Central memory CD8-positive, alpha-beta T cell (primary cell): Measurements from ENCODE around the gene SH2D2A.
A peak's percentile ranks its signal among the peaks of the same experiment; 100 is the strongest.

Source experiments
- ATAC-seq: fragments of 150-1000 bp; cut with Tn5 transposase; replicated peaks from 2 replicates; pipeline ENCODE4 v1.10.0; 2022; ENCODE audit warnings: mild to moderate bottlenecking, moderate FRiP score, moderate number of reproducible peaks; ENCODE audit not compliant: poor library complexity, severe bottlenecking; ENCODE audit errors: extremely low read depth
- DNase-seq, 2 donors: peaks; one replicate each; pipeline ENCODE4 v3.0.0; 2021; ENCODE audit warnings: low spot score in 2 of 2
- H3K27ac Mint-ChIP-seq: one replicate; pipeline ENCODE4 v1.8.0; 2022; ENCODE audit warnings: low read depth, mild to moderate bottlenecking, moderate library complexity, mixed read lengths
- H3K27me3 Mint-ChIP-seq: one replicate; pipeline ENCODE4 v1.8.0; 2022; ENCODE audit warnings: mixed read lengths
- H3K36me3 Mint-ChIP-seq: one replicate; pipeline ENCODE4 v1.8.0; 2022; ENCODE audit warnings: mild to moderate bottlenecking, moderate library complexity, mixed read lengths; ENCODE audit not compliant: insufficient read depth
- H3K4me1 Mint-ChIP-seq: one replicate; pipeline ENCODE4 v1.8.0; 2022; ENCODE audit warnings: mixed read lengths
- H3K4me3 Mint-ChIP-seq: one replicate; pipeline ENCODE4 v1.8.0; 2022; ENCODE audit warnings: mild to moderate bottlenecking, moderate library complexity, mixed read lengths
- H3K9me3 Mint-ChIP-seq: one replicate; pipeline ENCODE4 v1.8.0; 2022; ENCODE audit warnings: mixed read lengths

SH2D2A gene

GRCh38 chr1:156785458-156785857 lies 31.2 kb downstream of the SH2D2A start:
- DNase-seq, result no peak
- no peak overlapping the region for H3K27ac Mint-ChIP-seq
- H3K4me3 Mint-ChIP-seq, result no peak overlapping the region
- ATAC-seq, result no peak
- H3K9me3 Mint-ChIP-seq, result no peaks in the 10 kb centered on the region
- H3K27me3 Mint-ChIP-seq, result no peaks in the 10 kb centered on the region
- peaks cover 67% of the 10 kb centered on the region for H3K36me3 Mint-ChIP-seq
- H3K4me1 Mint-ChIP-seq, result peaks cover 31% of the 10 kb centered on the region

GRCh38 chr1:156781585-156782186 lies 35.0 kb downstream of the SH2D2A start:
- peaks cover 36% of the 10 kb centered on the region for H3K4me1 Mint-ChIP-seq
- H3K27me3 Mint-ChIP-seq, result no peaks in the 10 kb centered on the region
- no peak for ATAC-seq
- DNase-seq, result no peak
- H3K36me3 Mint-ChIP-seq, result peaks cover 44% of the 10 kb centered on the region
- no peak overlapping the region for H3K27ac Mint-ChIP-seq
- H3K9me3 Mint-ChIP-seq, result no peaks in the 10 kb centered on the region
- H3K4me3 Mint-ChIP-seq, result no peak overlapping the region

GRCh38 chr1:156777573-156777972 lies 39.1 kb downstream of the SH2D2A start:
- H3K36me3 Mint-ChIP-seq, result peaks cover 27% of the 10 kb centered on the region
- no peaks in the 10 kb centered on the region for H3K9me3 Mint-ChIP-seq
- DNase-seq (no peak), ATAC-seq (no peak)
- no peaks in the 10 kb centered on the region for H3K27me3 Mint-ChIP-seq
- no peak overlapping the region for H3K4me3 Mint-ChIP-seq
- no peak overlapping the region for H3K27ac Mint-ChIP-seq
- peaks cover 56% of the 10 kb centered on the region for H3K4me1 Mint-ChIP-seq

- ATAC-seq (no peak), DNase-seq (no peak)
- no peak overlapping the region for H3K4me3 Mint-ChIP-seq
- H3K27me3 Mint-ChIP-seq, result no peaks in the 10 kb centered on the region
- peaks cover 21% of the 10 kb centered on the region for H3K36me3 Mint-ChIP-seq
- H3K4me1 Mint-ChIP-seq, result peaks cover 53% of the 10 kb centered on the region
- no peaks in the 10 kb centered on the region for H3K9me3 Mint-ChIP-seq
- H3K27ac Mint-ChIP-seq, result no peak overlapping the region
Measured at GRCh38 chr1:156776942-156777341, 39.7 kb downstream of the SH2D2A start.

GRCh38 chr1:156775799-156776198 lies 40.8 kb downstream of the SH2D2A start:
- no peaks in the 10 kb centered on the region for H3K9me3 Mint-ChIP-seq
- H3K27me3 Mint-ChIP-seq, result no peaks in the 10 kb centered on the region
- H3K36me3 Mint-ChIP-seq, result peaks cover 21% of the 10 kb centered on the region
- DNase-seq (no peak), ATAC-seq (no peak)
- H3K27ac Mint-ChIP-seq, result no peak overlapping the region
- peaks cover 52% of the 10 kb centered on the region for H3K4me1 Mint-ChIP-seq
- H3K4me3 Mint-ChIP-seq, result no peak overlapping the region

- no peak for DNase-seq
- Mint-ChIP-seq H3K4me3 (no peak overlapping the region), H3K27me3 (no peaks in the 10 kb centered on the region), H3K4me1 (peaks cover 72% of the 10 kb centered on the region), H3K27ac (no peak overlapping the region), H3K9me3 (no peaks in the 10 kb centered on the region), H3K36me3 (peaks cover 25% of the 10 kb centered on the region)
- no peak for ATAC-seq
Measured at GRCh38 chr1:156773607-156774006, 43.0 kb downstream of the SH2D2A start.

GRCh38 chr1:156772728-156773497 lies 43.7 kb downstream of the SH2D2A start:
- no peaks in the 10 kb centered on the region for H3K9me3 Mint-ChIP-seq
- no peak overlapping the region for H3K4me3 Mint-ChIP-seq
- no peak for DNase-seq
- peaks cover 73% of the 10 kb centered on the region for H3K4me1 Mint-ChIP-seq
- H3K27me3 Mint-ChIP-seq, result no peaks in the 10 kb centered on the region
- peaks cover 28% of the 10 kb centered on the region for H3K36me3 Mint-ChIP-seq
- no peak for ATAC-seq
- H3K27ac Mint-ChIP-seq, result no peak overlapping the region

- H3K36me3 Mint-ChIP-seq, result peaks cover 30% of the 10 kb centered on the region
Measured at GRCh38 chr1:156772222-156772621, 44.4 kb downstream of the SH2D2A start.

GRCh38 chr1:156768610-156769295 lies 47.9 kb downstream of the SH2D2A start:
- no peak for ATAC-seq
- H3K4me1 Mint-ChIP-seq, result peaks cover 50% of the 10 kb centered on the region

More at GRCh38 chr1:156772222-156772621, 44.4 kb downstream of the SH2D2A start:
- no peak overlapping the region for H3K4me3 Mint-ChIP-seq
- no peaks in the 10 kb centered on the region for H3K27me3 Mint-ChIP-seq
- DNase-seq (no peak), ATAC-seq (no peak)
- H3K4me1 Mint-ChIP-seq, result peaks cover 67% of the 10 kb centered on the region
- H3K9me3 Mint-ChIP-seq, result no peaks in the 10 kb centered on the region
- H3K27ac Mint-ChIP-seq, result no peak overlapping the region

GRCh38 chr1:156767879-156768604 lies 48.6 kb downstream of the SH2D2A start:
- DNase-seq, result peak in 1 of 2 donors; percentile 28

More at GRCh38 chr1:156768610-156769295, 47.9 kb downstream of the SH2D2A start:
- peaks cover 28% of the 10 kb centered on the region for H3K36me3 Mint-ChIP-seq
- no peak overlapping the region for H3K27ac Mint-ChIP-seq
- no peak overlapping the region for H3K4me3 Mint-ChIP-seq
- DNase-seq, result no peak
- H3K27me3 Mint-ChIP-seq, result no peaks in the 10 kb centered on the region
- no peaks in the 10 kb centered on the region for H3K9me3 Mint-ChIP-seq

GRCh38 chr1:156767101-156767878 lies 49.4 kb downstream of the SH2D2A start, which contains the start of gene PRCC:
TSS of gene PRCC (plus strand) at chr1:156767535. CDS start at chr1:156767772, 237 bp downstream.
- ATAC-seq (peak; percentile 96), DNase-seq (peak; percentile 88 to 98)
- no peak within 1 kb of the TSS for H3K27ac Mint-ChIP-seq
- H3K9me3 Mint-ChIP-seq, result no peaks in the 10 kb centered on the region
- H3K36me3 Mint-ChIP-seq, result peaks cover 22% of the 10 kb centered on the region
- H3K27me3 Mint-ChIP-seq, result no peaks in the 10 kb centered on the region
- H3K4me1 Mint-ChIP-seq, result peaks cover 36% of the 10 kb centered on the region
- H3K4me3 Mint-ChIP-seq, result no peak within 1 kb of the TSS

More at GRCh38 chr1:156767879-156768604, 48.6 kb downstream of the SH2D2A start:
- ATAC-seq, result peak; percentile 1
- peaks cover 22% of the 10 kb centered on the region for H3K36me3 Mint-ChIP-seq
- H3K27me3 Mint-ChIP-seq, result no peaks in the 10 kb centered on the region
- peaks cover 43% of the 10 kb centered on the region for H3K4me1 Mint-ChIP-seq
- no peak overlapping the region for H3K4me3 Mint-ChIP-seq
- no peak overlapping the region for H3K27ac Mint-ChIP-seq
- H3K9me3 Mint-ChIP-seq, result no peaks in the 10 kb centered on the region
